ENCODE measurements around the gene IFNB1. TPM values are rescaled to one million over a fixed set of nuclear protein-coding genes. Genes with fewer than 3 reads are reported as not detected.
A peak's percentile ranks its signal among the peaks of the same experiment; 100 is the strongest.

Gene IFNB1
- total and polyA plus RNA-seq, 8 donors = not detected

DNA sequence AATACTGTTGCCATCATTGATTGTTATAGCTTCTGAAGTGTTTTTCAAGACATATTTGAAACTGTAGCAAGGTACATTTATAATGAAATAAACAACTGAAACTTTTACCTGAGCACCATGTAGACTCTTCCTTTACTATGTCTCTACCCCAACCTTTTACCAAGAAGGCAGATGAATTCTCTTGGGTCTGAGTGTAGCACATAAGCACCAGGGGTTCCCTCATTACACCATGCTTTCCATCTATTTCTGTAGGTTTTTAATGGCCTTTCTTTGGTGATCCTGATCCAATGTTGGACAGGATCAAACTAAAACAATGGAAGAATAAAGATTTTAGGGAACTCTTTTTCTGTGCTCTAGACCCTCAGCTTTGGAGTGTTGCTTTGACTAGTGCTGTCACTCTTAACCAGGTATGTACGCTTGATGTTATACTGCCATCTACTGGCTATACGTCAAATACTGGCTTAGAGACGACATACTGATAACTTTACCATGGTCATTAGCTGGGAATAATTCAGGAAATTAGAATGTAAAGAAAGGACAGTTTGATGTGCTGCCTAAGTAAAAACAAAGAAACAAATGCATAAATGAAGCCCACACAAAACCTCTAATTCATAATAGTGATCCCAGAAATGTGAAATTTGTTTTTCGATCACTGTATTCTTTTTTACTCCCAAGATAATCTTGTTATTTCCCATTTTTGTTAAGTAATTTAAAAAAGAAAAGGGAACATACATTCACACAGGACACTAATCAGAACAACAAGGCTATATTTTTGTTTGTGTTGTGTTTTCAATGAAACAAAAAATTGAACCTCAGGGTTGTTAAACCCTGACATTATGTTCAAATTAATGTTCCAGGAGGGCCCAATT, 33.2 kb upstream of the IFNB1 start:
- 23% methylated on average over 4 of the region's 4 CpGs for WGBS, 2 donors
- intact Hi-C loops (cut with DNase I) = no loop called here
- FAIRE-seq = peak; percentile 89

DNA sequence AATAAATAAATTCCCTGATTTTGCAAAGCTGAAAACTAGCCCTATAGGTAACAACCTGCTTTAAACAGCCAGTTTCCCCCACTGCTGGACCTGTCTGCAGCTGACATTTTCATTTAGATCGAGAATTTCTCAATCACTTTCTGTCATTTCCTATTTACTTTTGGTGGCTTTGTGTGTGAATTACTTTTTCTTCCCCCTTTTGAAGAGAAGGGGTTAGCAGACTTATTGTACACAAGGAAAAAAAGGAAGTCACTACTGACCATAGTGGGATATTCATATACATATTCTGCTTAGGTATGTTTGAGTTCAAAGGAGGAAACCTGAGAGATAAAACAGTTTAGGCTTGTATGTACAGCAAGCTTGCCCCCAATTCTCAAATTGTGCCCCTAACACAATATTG, 27.0 kb upstream of the IFNB1 start:
- H3K4me1 ChIP-seq = no peaks in the 10 kb centered on the region
- no peaks in the 10 kb centered on the region for H3K9me3 ChIP-seq
- H3K36me3 ChIP-seq = no peaks in the 10 kb centered on the region
- no peak overlapping the region for H3K4me3 ChIP-seq
- WGBS, 2 donors = 18 to 39% methylated on average over 1 of the region's 1 CpG
- H3K27me3 ChIP-seq = no peaks in the 10 kb centered on the region
- no peak overlapping the region for H3K27ac ChIP-seq
- no peak for FAIRE-seq
- intact Hi-C loops (cut with DNase I) = no loop called here
- no peak for DNase-seq
- TF ChIP-seq, protein P1, sequence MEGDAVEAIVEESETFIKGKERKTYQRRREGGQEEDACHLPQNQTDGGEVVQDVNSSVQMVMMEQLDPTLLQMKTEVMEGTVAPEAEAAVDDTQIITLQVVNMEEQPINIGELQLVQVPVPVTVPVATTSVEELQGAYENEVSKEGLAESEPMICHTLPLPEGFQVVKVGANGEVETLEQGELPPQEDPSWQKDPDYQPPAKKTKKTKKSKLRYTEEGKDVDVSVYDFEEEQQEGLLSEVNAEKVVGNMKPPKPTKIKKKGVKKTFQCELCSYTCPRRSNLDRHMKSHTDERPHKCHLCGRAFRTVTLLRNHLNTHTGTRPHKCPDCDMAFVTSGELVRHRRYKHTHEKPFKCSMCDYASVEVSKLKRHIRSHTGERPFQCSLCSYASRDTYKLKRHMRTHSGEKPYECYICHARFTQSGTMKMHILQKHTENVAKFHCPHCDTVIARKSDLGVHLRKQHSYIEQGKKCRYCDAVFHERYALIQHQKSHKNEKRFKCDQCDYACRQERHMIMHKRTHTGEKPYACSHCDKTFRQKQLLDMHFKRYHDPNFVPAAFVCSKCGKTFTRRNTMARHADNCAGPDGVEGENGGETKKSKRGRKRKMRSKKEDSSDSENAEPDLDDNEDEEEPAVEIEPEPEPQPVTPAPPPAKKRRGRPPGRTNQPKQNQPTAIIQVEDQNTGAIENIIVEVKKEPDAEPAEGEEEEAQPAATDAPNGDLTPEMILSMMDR (IDR thresholded peaks at IDR 0.05) = no peak
- peak in 2 of 4 donors; percentile 23 to 51 for ATAC-seq

More for the DNA sequence above, 33.2 kb upstream of the IFNB1 start:
- no peaks in the 10 kb centered on the region for H3K9me3 ChIP-seq
- no peaks in the 10 kb centered on the region for H3K27me3 ChIP-seq
- TF ChIP-seq, protein P1 (IDR thresholded peaks at IDR 0.05) = peak; percentile 50 to 75 (median 68)
- DNase-seq (no peak), ATAC-seq (peak; percentile 61 to 93 (median 88))
- H3K27ac ChIP-seq = no peak overlapping the region
- H3K36me3 ChIP-seq = no peaks in the 10 kb centered on the region
- no peak overlapping the region for H3K4me3 ChIP-seq
- H3K4me1 ChIP-seq = no peaks in the 10 kb centered on the region

DNA sequence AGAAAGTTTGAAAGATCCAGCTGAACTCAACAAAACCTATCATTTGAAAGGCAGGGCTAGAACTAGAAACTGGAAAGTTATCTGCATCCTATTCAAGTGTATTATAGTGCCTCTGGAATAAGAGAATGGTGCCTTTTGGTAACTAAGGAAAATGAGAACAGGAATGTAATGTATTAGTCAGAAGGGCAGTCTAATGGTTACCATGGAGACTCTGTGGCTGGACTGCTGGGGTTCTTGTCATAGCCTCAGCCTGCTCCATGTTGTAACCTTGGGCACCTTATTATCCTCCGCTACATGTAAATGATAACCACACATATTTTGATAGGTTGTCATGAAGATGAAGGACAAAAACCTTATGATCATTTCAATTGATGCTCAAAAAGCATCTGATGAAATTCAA, 24.6 kb upstream of the IFNB1 start:
- TF ChIP-seq, protein P1 (IDR thresholded peaks at IDR 0.05) = no peak
- no peak for DNase-seq
- H3K36me3 ChIP-seq = no peaks in the 10 kb centered on the region
- no peak overlapping the region for H3K4me3 ChIP-seq
- H3K4me1 ChIP-seq = no peaks in the 10 kb centered on the region
- H3K27ac ChIP-seq = no peak overlapping the region
- no peak for ATAC-seq
- no peak for FAIRE-seq
- 92 to 98% methylated on average over 1 of the region's 1 CpG for WGBS, 2 donors
- no peaks in the 10 kb centered on the region for H3K27me3 ChIP-seq
- intact Hi-C loops (cut with DNase I) = no loop called here
- no peaks in the 10 kb centered on the region for H3K9me3 ChIP-seq

DNA sequence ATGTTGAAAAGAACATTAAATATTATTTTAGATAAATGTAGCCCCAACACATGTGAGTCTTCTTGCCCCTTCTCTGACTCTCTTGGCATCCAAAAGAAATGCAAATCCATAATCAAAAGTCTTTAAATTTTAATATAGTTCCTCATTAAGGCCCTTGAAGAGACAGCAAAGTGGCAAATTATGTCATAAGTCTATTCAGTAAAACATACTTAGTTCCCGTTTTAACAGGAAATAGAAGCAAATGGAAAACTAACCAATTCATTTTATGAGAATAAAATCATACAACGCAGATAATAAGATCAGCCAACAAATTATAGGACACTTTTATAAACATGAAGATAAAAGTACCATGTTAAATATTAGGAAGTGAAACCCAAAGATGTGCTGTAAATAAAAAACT, 20.1 kb upstream of the IFNB1 start:
- intact Hi-C loops (cut with DNase I) = no loop called here
- TF ChIP-seq, protein P1 (IDR thresholded peaks at IDR 0.05) = no peak
- no peaks in the 10 kb centered on the region for H3K27me3 ChIP-seq
- no peak for DNase-seq
- 85 to 88% methylated on average over 2 of the region's 2 CpGs for WGBS, 2 donors
- FAIRE-seq = no peak
- no peaks in the 10 kb centered on the region for H3K36me3 ChIP-seq
- no peak overlapping the region for H3K27ac ChIP-seq
- H3K9me3 ChIP-seq = no peaks in the 10 kb centered on the region
- H3K4me3 ChIP-seq = no peak overlapping the region
- ATAC-seq = no peak
- H3K4me1 ChIP-seq = no peaks in the 10 kb centered on the region

DNA sequence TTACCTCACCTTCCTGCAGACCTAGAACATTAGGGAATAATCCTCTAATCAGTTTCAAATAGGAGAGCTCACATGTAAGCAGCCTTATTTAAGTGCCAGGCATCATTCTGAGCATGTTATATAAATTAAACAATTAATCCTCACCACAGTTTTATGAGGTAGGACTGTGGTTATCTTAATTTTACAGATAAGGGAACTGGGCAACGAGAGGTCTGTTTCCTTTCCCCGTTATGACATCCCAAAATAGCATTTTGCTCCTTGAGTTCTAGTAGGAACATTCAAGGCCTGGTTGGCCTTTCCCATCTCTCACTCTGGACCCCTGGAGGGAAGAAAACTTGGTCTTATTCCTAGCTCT, 19.1 kb upstream of the IFNB1 start:
- Histone ChIP-seq H3K4me3 (no peak overlapping the region), H3K27ac (no peak overlapping the region), H3K27me3 (no peaks in the 10 kb centered on the region), H3K4me1 (no peaks in the 10 kb centered on the region), H3K9me3 (no peaks in the 10 kb centered on the region), H3K36me3 (no peaks in the 10 kb centered on the region)
- FAIRE-seq (no peak), DNase-seq (no peak), ATAC-seq (no peak)
- WGBS, 2 donors = 24 to 37% methylated on average over 2 of the region's 2 CpGs
- intact Hi-C loops (cut with DNase I) = no loop called here
- TF ChIP-seq, protein P1 (IDR thresholded peaks at IDR 0.05) = no peak

Measured in pancreas (tissue), 10 donors.